MM.1S (cell line): ENCODE measurements around the gene TUBD1.

Experiments used
- DNase-seq: peaks from one replicate; pipeline ENCODE4 v3.0.0-alpha.2; 2015
- H2AFZ ChIP-seq: fragments of 300-600 bp; sonication (generic); 2 replicates; pipeline ENCODE4 v1.6.0; 2016; ENCODE audit warnings: antibody characterized with exemption, low read length
- H3F3A ChIP-seq: fragments of 300-600 bp; sonication (generic); 2 replicates; pipeline ENCODE4 v1.6.1; 2016; ENCODE audit warnings: mild to moderate bottlenecking, antibody characterized with exemption, low read length, moderate library complexity, mixed read lengths; ENCODE audit not compliant: insufficient read depth
- H3K27ac ChIP-seq: fragments of 300-600 bp; sonication (generic); 2 replicates; pipeline ENCODE4 v1.5.1; 2016; ENCODE audit warnings: mild to moderate bottlenecking, low read length
- H3K27me3 ChIP-seq: fragments of 300-600 bp; sonication (generic); replicated peaks from 2 replicates; pipeline ENCODE4 v1.6.0; 2016; ENCODE audit warnings: low read length; ENCODE audit not compliant: insufficient read depth
- H3K36me3 ChIP-seq: fragments of 300-600 bp; sonication (generic); replicated peaks from 2 replicates; pipeline ENCODE4 v1.6.1; 2016; ENCODE audit warnings: mild to moderate bottlenecking, low read length, mixed read lengths; ENCODE audit not compliant: insufficient read depth
- H3K4me1 ChIP-seq: fragments of 300-600 bp; sonication (generic); 2 replicates; pipeline ENCODE4 v1.6.1; 2016; ENCODE audit warnings: low read length, mixed read lengths
- H3K4me2 ChIP-seq: fragments of 300-600 bp; sonication (generic); 2 replicates; pipeline ENCODE4 v1.6.0; 2016; ENCODE audit warnings: low read depth, low read length
- H3K4me3 ChIP-seq: fragments of 300-600 bp; sonication (generic); 2 replicates; pipeline ENCODE4 v1.5.1; 2016; ENCODE audit warnings: low read length, mixed read lengths
- H3K79me2 ChIP-seq: fragments of 300-600 bp; sonication (generic); 2 replicates; pipeline ENCODE4 v1.6.1; 2016; ENCODE audit warnings: mixed run types, low read length, mixed read lengths
- H3K9ac ChIP-seq: fragments of 300-600 bp; sonication (generic); 2 replicates; pipeline ENCODE4 v1.6.1; 2016; ENCODE audit warnings: low read length, mixed read lengths
- H3K9me2 ChIP-seq: fragments of 300-600 bp; sonication (generic); replicated peaks from 2 replicates; pipeline ENCODE4 v1.6.1; 2016; ENCODE audit warnings: mild to moderate bottlenecking, low read length, mixed read lengths; ENCODE audit not compliant: insufficient read depth
- H3K9me3 ChIP-seq: fragments of 300-600 bp; sonication (generic); replicated peaks from 2 replicates; pipeline ENCODE4 v1.6.1; 2016; ENCODE audit warnings: mild to moderate bottlenecking, low read length, mixed read lengths; ENCODE audit not compliant: insufficient read depth
- H4K20me1 ChIP-seq: fragments of 300-600 bp; sonication (generic); 2 replicates; pipeline ENCODE4 v1.6.1; 2016; ENCODE audit warnings: mild to moderate bottlenecking, low read length, moderate library complexity, mixed read lengths; ENCODE audit not compliant: insufficient read depth
- EZH2 ChIP-seq: fragments of 300-600 bp; sonication (generic); optimal IDR thresholded peaks from 2 replicates; pipeline ENCODE3; 2017; ENCODE audit warnings: low read depth, mild to moderate bottlenecking, antibody characterized with exemption, low read length, mixed read lengths
- EZH2phosphoT487 ChIP-seq: fragments of 300-600 bp; sonication (generic); IDR thresholded peaks from 2 replicates; pipeline ENCODE4 v1.6.1; 2018; ENCODE audit warnings: antibody characterized with exemption, low read length
- TF ChIP-seq, protein P1 (sequence below): fragments of 300-600 bp; sonication (generic); IDR thresholded peaks from 2 replicates; pipeline ENCODE4 v1.5.1; 2016; ENCODE audit warnings: antibody characterized with exemption, low read length, mixed read lengths

TUBD1 gene

DNA sequence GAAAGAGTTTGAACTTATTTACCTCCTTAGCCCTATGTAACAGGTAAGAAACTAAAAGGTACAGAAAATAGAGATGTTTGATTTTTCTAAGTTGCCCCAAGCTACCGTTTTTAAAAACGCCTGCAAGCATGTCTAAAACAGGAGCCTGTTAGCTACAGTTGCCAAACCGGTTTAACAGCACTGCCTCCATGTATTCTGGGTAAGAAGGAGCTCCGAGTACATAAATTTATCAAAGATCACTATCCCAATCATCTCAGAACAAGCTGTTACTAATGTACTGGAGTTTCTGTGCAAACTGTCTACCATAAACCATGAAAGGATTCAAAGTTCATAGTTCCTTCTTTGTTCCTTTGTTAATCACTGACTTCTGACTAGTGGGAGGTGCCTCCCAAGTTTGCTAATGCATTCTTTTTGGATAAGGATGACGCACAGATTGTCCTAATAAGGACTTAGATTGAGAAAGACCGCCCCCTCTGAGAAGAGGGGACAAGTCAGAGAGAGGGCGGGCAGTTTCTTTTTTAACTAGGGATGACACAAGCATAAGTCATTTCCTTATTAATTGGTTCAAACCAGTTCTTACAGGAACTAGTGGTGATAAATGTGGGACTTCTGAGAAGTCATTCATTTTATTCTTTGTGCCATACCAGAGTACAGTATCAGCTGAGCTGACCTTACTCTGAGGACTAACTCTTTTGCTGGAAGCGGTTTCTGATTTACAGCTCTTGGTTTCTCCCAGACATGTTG, 55.3 kb downstream of the TUBD1 start:
- DNase-seq, result no peak

DNA sequence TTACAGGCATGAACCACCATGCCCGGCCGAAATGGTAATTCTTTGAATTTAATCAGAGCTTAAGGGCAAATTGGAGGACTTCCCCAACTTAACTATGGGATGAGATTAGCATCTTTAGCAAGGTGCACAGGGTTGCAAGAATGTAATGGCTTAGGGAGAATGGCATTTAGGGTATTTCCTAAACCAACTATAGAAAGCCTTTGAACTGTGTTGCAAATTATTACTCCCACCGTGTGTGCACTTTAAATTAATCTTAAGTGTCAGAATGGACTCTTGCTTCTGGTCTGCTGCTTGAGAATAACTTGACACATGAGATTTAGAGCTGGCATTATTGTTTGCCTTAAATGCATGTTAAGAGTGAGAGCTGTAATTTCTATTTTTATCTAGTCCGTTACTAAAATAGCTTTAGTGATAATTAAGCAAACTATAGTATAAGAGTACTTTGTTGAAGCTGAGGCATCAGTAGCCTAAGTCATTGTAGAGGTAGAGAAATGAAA, 59.8 kb downstream of the TUBD1 start:
- Histone ChIP-seq H3K79me2 (no peaks in the 10 kb centered on the region), H3K27me3 (no peaks in the 10 kb centered on the region), H3K36me3 (no peaks in the 10 kb centered on the region), H3F3A (peaks cover 20% of the 10 kb centered on the region), H3K4me1 (peaks cover 51% of the 10 kb centered on the region), H3K9me3 (no peaks in the 10 kb centered on the region), H4K20me1 (no peaks in the 10 kb centered on the region), H2AFZ (no peak overlapping the region), H3K9me2 (no peaks in the 10 kb centered on the region), H3K4me2 (no peak overlapping the region; the same call in 1 of the 2 replicates), H3K27ac (peak overlapping the region; percentile 50; the same call in 1 of the 2 replicates), H3K9ac (no peak overlapping the region), H3K4me3 (no peak overlapping the region)
- TF ChIP-seq, protein P1, sequence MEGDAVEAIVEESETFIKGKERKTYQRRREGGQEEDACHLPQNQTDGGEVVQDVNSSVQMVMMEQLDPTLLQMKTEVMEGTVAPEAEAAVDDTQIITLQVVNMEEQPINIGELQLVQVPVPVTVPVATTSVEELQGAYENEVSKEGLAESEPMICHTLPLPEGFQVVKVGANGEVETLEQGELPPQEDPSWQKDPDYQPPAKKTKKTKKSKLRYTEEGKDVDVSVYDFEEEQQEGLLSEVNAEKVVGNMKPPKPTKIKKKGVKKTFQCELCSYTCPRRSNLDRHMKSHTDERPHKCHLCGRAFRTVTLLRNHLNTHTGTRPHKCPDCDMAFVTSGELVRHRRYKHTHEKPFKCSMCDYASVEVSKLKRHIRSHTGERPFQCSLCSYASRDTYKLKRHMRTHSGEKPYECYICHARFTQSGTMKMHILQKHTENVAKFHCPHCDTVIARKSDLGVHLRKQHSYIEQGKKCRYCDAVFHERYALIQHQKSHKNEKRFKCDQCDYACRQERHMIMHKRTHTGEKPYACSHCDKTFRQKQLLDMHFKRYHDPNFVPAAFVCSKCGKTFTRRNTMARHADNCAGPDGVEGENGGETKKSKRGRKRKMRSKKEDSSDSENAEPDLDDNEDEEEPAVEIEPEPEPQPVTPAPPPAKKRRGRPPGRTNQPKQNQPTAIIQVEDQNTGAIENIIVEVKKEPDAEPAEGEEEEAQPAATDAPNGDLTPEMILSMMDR, result no peak
- no peak for TF ChIP-seq EZH2
- peak; percentile 52 for DNase-seq

More for the DNA sequence above, 55.3 kb downstream of the TUBD1 start:
- H3K9me3 ChIP-seq, result no peaks in the 10 kb centered on the region
- H3K4me3 ChIP-seq, result no peak overlapping the region
- H4K20me1 ChIP-seq, result no peaks in the 10 kb centered on the region
- peaks cover 6% of the 10 kb centered on the region for H3F3A ChIP-seq
- H3K4me2 ChIP-seq, result no peak overlapping the region
- peaks cover 24% of the 10 kb centered on the region for H3K4me1 ChIP-seq
- H2AFZ ChIP-seq, result no peak overlapping the region
- H3K79me2 ChIP-seq, result no peaks in the 10 kb centered on the region
- H3K36me3 ChIP-seq, result no peaks in the 10 kb centered on the region
- TF ChIP-seq, protein P1, result no peak
- TF ChIP-seq EZH2, result no peak
- no peak for TF ChIP-seq EZH2phosphoT487
- H3K27ac ChIP-seq, result no peak overlapping the region
- H3K9ac ChIP-seq, result no peak overlapping the region
- no peaks in the 10 kb centered on the region for H3K9me2 ChIP-seq
- H3K27me3 ChIP-seq, result no peaks in the 10 kb centered on the region

DNA sequence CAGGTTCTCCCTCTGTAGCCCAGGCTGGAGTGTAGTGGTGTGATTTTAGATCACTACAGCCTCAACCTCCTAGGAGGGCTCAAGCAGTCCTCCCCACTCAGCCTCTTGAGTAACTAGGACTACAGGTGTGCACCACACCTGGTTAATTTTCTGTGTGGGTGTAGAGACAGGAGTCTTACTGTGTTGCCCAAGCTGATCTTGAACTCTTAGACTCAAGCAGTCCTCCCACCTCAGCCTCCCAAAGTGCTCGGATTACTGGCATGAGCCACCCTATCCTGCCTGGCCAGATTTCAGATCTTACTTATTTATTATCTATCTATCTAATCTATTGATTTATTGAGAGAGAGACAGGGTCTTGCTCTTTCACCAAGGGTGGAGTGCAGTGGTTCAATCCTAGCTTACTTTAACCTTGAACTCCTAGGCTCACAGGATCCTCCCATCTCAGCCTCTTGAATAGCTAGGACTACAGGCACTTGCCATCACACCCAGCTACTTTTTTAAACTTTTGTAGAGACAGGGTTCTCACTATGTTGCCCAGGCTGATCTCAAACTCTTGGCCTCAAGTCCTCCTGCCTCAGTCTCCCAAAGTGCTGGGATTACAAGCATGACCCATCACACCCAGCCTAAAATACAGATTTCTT, 61.8 kb downstream of the TUBD1 start:
- H3K9me3 ChIP-seq, result no peaks in the 10 kb centered on the region
- no peak overlapping the region for H3K4me2 ChIP-seq
- peaks cover 28% of the 10 kb centered on the region for H3F3A ChIP-seq
- no peak overlapping the region for H2AFZ ChIP-seq
- H3K36me3 ChIP-seq, result no peaks in the 10 kb centered on the region
- peaks cover 63% of the 10 kb centered on the region for H3K4me1 ChIP-seq
- DNase-seq, result no peak
- H3K27ac ChIP-seq, result no peak overlapping the region
- TF ChIP-seq EZH2phosphoT487, result no peak
- no peak for TF ChIP-seq EZH2
- TF ChIP-seq, protein P1, result no peak
- no peaks in the 10 kb centered on the region for H4K20me1 ChIP-seq
- no peak overlapping the region for H3K9ac ChIP-seq
- H3K79me2 ChIP-seq, result no peaks in the 10 kb centered on the region
- no peaks in the 10 kb centered on the region for H3K27me3 ChIP-seq
- no peak overlapping the region for H3K4me3 ChIP-seq
- H3K9me2 ChIP-seq, result no peaks in the 10 kb centered on the region
